T-helper 1 cell treated with Interleukin-12 subunit alpha and Interleukin-12 subunit beta and Interleukin-4 antibody, amounts not matched to agents 30 μg/mL and 1 μg/mL, for 36 hours (primary cell): ENCODE data around the gene TSEN15.

Experiments
- H3K27ac Mint-ChIP-seq: one replicate; pipeline ENCODE4 v1.8.0; 2021; ENCODE audit warnings: mild to moderate bottlenecking, mixed read lengths
- H3K27me3 Mint-ChIP-seq: one replicate; pipeline ENCODE4 v1.8.0; 2021; ENCODE audit warnings: low read depth, mixed read lengths
- H3K36me3 Mint-ChIP-seq: one replicate; pipeline ENCODE4 v1.8.0; 2021; ENCODE audit warnings: low read depth, mixed read lengths
- H3K4me1 Mint-ChIP-seq: one replicate; pipeline ENCODE4 v1.8.0; 2021; ENCODE audit warnings: low read depth, mixed read lengths
- H3K4me3 Mint-ChIP-seq: one replicate; pipeline ENCODE4 v1.8.0; 2021; ENCODE audit warnings: mild to moderate bottlenecking, moderate library complexity, mixed read lengths
- H3K9me3 Mint-ChIP-seq: one replicate; pipeline ENCODE4 v1.8.0; 2021; ENCODE audit warnings: mixed read lengths

TSEN15 gene

DNA sequence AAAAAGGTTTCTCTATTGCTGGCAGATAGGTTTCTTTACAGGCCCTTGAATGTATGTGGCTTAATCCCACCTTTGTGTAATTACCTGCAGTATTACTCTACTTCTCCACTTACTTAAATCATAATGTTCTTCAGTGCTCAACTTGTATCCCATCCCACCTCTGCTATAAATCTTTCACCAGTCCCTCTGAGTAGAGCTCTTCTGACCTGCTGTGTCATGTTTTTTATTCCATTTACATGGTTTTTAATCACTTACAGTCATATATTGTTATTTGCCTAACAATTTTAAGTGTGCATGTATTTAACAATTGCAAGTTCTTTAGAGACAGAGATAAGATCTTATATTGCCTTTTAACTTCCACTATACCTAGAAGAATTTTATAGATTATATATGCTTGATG is 2.4 kb downstream of the TSEN15 start:
- Mint-ChIP-seq H3K4me3 (no peak overlapping the region), H3K4me1 (peaks cover 37% of the 10 kb centered on the region), H3K27ac (no peak overlapping the region), H3K27me3 (peaks cover 14% of the 10 kb centered on the region), H3K9me3 (no peaks in the 10 kb centered on the region), H3K36me3 (peaks cover 23% of the 10 kb centered on the region)

DNA sequence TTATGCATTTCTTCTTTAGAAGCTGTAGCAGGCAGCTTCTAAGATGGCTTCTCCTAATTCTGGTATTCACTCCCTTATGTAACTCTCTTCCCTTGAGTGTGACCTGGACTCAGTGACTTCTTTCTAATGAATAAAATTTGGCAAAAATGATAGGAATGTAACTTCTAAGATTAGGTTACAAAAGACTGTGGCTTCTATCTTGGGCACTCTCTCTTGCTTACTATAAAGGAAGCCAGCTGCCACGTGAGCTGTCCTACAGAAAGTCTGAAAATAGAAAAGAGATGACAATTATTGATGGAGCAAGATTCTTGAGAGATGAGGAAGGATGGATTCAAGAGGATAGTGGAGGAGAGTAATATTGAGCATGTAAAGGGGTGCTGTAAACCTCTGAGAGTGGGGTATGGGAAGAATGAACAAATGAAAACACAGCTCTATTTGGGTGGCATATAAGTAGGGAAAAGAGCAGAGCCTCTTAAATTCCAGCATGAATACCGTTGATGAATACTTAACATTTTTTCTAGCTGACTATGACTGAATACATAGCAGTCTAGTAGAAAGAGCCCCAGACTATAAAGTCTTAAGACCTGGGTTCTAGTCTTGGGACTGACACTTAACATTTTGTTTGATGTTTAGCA is 5.5 kb downstream of the TSEN15 start:
- peaks cover 28% of the 10 kb centered on the region for H3K4me1 Mint-ChIP-seq
- H3K36me3 Mint-ChIP-seq, result peaks cover 29% of the 10 kb centered on the region
- no peaks in the 10 kb centered on the region for H3K9me3 Mint-ChIP-seq
- no peak overlapping the region for H3K4me3 Mint-ChIP-seq
- H3K27me3 Mint-ChIP-seq, result no peaks in the 10 kb centered on the region
- H3K27ac Mint-ChIP-seq, result no peak overlapping the region

DNA sequence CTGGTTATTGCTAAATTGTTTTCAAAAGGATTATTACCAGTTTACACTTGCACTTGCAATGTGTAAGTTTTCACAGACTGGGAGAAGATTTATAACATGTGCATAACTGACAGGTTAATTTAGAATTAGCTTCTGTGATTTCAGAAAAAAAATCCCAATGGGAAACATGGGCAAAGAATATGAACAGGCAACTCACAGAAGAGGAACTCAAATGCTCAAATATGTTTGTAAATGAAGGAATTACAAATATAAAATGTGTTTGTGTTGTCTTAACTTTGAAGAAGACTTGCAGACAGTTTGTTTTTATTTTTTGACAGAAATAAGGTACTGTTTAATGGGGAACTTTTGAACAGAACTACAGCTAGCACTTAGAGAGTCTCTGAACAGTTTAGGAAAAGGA is 8.4 kb downstream of the TSEN15 start:
- H3K36me3 Mint-ChIP-seq, result peaks cover 30% of the 10 kb centered on the region
- no peak overlapping the region for H3K4me3 Mint-ChIP-seq
- H3K4me1 Mint-ChIP-seq, result peaks cover 10% of the 10 kb centered on the region
- no peaks in the 10 kb centered on the region for H3K9me3 Mint-ChIP-seq
- H3K27ac Mint-ChIP-seq, result no peak overlapping the region
- H3K27me3 Mint-ChIP-seq, result no peaks in the 10 kb centered on the region

DNA sequence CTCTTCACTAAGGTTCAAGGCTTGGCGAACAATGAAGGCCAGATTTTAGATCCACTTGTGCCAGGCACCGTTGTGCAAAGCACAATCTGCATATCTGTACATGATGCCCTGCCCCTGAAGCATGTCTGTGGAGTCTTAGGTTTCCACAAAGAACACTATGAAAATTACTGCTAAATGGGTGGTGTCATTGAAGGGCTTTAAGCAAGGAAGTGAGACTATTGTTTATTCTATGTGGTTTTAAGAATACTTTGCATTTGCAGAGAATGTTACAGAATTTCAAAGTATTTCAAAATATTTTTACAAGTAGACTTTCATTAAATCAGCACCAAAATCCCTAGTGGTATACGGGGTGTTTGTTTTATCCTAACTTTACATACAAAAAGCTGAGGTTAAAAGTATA is 8.8 kb downstream of the TSEN15 start:
- peaks cover 28% of the 10 kb centered on the region for H3K36me3 Mint-ChIP-seq
- H3K27ac Mint-ChIP-seq, result no peak overlapping the region
- H3K27me3 Mint-ChIP-seq, result no peaks in the 10 kb centered on the region
- H3K4me1 Mint-ChIP-seq, result peaks cover 7% of the 10 kb centered on the region
- no peaks in the 10 kb centered on the region for H3K9me3 Mint-ChIP-seq
- H3K4me3 Mint-ChIP-seq, result no peak overlapping the region

- no peaks in the 10 kb centered on the region for H3K9me3 Mint-ChIP-seq
- no peak overlapping the region for H3K4me3 Mint-ChIP-seq
- no peak overlapping the region for H3K27ac Mint-ChIP-seq
- H3K27me3 Mint-ChIP-seq, result no peaks in the 10 kb centered on the region
- H3K4me1 Mint-ChIP-seq, result peaks cover 7% of the 10 kb centered on the region
- H3K36me3 Mint-ChIP-seq, result peaks cover 31% of the 10 kb centered on the region
Observed at GRCh38 chr1:184061396-184062003, 10.0 kb downstream of the TSEN15 start.

GRCh38 chr1:184062640-184063286 is 11.2 kb downstream of the TSEN15 start:
- Mint-ChIP-seq H3K27ac (no peak overlapping the region), H3K36me3 (peaks cover 30% of the 10 kb centered on the region)

GRCh38 chr1:184065559-184065958 is 14.0 kb downstream of the TSEN15 start:
- Mint-ChIP-seq H3K4me1 (peaks cover 2% of the 10 kb centered on the region), H3K27ac (no peak overlapping the region), H3K27me3 (no peaks in the 10 kb centered on the region), H3K4me3 (no peak overlapping the region), H3K36me3 (peaks cover 25% of the 10 kb centered on the region), H3K9me3 (no peaks in the 10 kb centered on the region)

More at GRCh38 chr1:184062640-184063286, 11.2 kb downstream of the TSEN15 start:
- H3K4me1 Mint-ChIP-seq, result peaks cover 2% of the 10 kb centered on the region
- no peak overlapping the region for H3K4me3 Mint-ChIP-seq
- H3K9me3 Mint-ChIP-seq, result no peaks in the 10 kb centered on the region
- H3K27me3 Mint-ChIP-seq, result no peaks in the 10 kb centered on the region

GRCh38 chr1:184068354-184068753 is 16.8 kb downstream of the TSEN15 start:
- no peak overlapping the region for H3K4me3 Mint-ChIP-seq
- H3K27me3 Mint-ChIP-seq, result no peaks in the 10 kb centered on the region
- peaks cover 30% of the 10 kb centered on the region for H3K36me3 Mint-ChIP-seq
- H3K4me1 Mint-ChIP-seq, result peaks cover 5% of the 10 kb centered on the region
- H3K27ac Mint-ChIP-seq, result no peak overlapping the region
- no peaks in the 10 kb centered on the region for H3K9me3 Mint-ChIP-seq

DNA sequence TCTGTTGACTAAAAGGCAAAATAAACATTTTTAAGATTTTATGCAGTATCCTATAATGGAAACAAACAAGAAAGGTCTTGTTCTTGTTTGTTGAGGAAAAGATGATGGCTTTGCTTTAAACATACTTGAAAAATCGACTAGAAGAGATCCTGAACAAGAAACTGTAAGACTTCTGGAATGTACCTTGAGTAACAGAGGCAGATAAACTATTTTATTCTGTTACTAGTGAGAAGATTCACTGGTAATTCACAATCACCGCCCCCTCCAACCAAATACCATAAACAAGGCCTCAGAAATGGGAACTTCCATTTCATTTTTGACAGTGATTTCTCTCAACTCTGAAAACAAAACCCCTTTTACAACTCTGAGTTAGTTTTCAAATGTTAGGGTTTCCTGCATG is 18.1 kb downstream of the TSEN15 start:
- H3K9me3 Mint-ChIP-seq, result no peaks in the 10 kb centered on the region
- no peaks in the 10 kb centered on the region for H3K27me3 Mint-ChIP-seq
- H3K27ac Mint-ChIP-seq, result no peak overlapping the region
- peaks cover 25% of the 10 kb centered on the region for H3K36me3 Mint-ChIP-seq
- no peak overlapping the region for H3K4me3 Mint-ChIP-seq
- H3K4me1 Mint-ChIP-seq, result peaks cover 4% of the 10 kb centered on the region

DNA sequence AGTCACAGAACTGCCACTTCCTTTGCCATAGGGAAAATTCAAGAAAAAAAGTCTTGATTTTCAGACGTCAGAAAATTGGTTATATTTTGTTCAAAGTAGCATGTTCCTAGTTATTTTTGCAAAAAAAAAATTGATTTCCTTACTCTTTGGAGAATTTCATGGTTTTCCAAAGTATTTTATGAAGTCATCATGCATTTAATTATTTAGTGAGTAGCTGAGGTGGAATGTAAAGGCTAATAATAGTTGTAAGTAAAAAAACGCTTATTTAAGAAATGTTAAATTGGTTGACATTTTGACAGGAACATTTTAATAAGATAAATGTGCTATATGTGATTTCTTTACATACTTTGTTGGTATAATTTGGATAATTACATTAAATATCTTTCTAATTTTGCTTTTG is 20.8 kb downstream of the TSEN15 start:
- no peaks in the 10 kb centered on the region for H3K27me3 Mint-ChIP-seq
- H3K4me3 Mint-ChIP-seq, result no peak overlapping the region
- no peak overlapping the region for H3K27ac Mint-ChIP-seq
- peaks cover 16% of the 10 kb centered on the region for H3K36me3 Mint-ChIP-seq
- H3K9me3 Mint-ChIP-seq, result no peaks in the 10 kb centered on the region
- H3K4me1 Mint-ChIP-seq, result peaks cover 9% of the 10 kb centered on the region

DNA sequence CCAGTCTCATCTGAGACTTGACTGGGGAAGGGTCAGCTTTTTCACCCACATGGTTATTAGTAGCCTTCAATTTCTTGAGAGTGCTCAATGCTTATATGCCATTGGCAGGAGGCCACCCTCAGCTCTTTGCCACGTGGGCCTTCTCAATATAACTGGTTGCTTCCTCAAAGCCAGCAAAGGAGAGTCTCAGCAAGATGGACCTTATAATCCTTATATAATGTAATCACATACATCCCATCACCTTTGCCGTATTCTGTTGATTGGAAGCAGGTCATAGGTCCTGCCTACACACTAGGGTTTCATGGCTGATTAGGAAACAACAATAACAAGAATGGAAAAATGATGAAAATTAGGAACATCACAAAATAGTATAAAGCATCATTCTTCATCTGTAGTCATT is 22.9 kb downstream of the TSEN15 start:
- peaks cover 9% of the 10 kb centered on the region for H3K4me1 Mint-ChIP-seq
- no peaks in the 10 kb centered on the region for H3K9me3 Mint-ChIP-seq
- H3K36me3 Mint-ChIP-seq, result peaks cover 18% of the 10 kb centered on the region
- H3K27ac Mint-ChIP-seq, result no peak overlapping the region
- H3K4me3 Mint-ChIP-seq, result no peak overlapping the region
- H3K27me3 Mint-ChIP-seq, result no peaks in the 10 kb centered on the region

GRCh38 chr1:184075055-184076029 is 23.8 kb downstream of the TSEN15 start:
- H3K9me3 Mint-ChIP-seq, result no peaks in the 10 kb centered on the region
- H3K4me3 Mint-ChIP-seq, result no peak overlapping the region
- H3K27ac Mint-ChIP-seq, result no peak overlapping the region
- H3K36me3 Mint-ChIP-seq, result peaks cover 12% of the 10 kb centered on the region
- H3K27me3 Mint-ChIP-seq, result no peaks in the 10 kb centered on the region
- peaks cover 9% of the 10 kb centered on the region for H3K4me1 Mint-ChIP-seq

DNA sequence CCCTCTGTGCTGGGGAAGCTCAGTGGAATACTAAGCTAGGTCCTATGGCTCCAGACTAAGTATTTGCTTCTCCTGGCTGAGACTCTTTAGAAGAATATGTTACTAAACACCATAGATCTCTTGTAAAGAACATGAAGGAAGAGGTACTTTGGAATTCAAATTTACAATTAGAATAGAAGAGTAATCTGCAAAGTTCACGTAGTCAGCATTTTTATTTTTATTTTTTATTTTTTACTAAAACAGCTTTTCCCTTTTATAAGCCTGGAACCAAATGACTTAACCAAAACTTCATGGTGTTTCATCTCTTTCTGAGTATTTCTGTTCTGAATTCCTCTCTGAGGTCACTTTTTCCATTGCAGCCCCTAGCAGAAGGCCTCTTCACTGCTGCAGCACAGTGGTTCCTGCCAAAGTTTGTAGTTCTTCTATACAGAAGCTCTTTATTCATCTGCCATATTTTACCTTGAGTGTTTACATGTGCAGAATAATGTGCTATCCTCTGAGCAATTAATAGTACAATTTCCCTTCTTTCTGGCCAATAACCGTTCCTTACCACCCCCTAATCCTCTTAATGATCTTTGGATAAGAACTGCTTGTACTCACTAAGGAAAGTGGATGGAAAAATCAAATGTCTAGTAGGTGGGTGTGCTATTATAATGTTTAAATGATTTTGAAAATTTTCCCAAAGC is 27.2 kb downstream of the TSEN15 start:
- H3K36me3 Mint-ChIP-seq, result peaks cover 7% of the 10 kb centered on the region
- H3K4me3 Mint-ChIP-seq, result no peak overlapping the region
- no peaks in the 10 kb centered on the region for H3K9me3 Mint-ChIP-seq
- no peak overlapping the region for H3K27ac Mint-ChIP-seq
- no peaks in the 10 kb centered on the region for H3K27me3 Mint-ChIP-seq
- peaks cover 5% of the 10 kb centered on the region for H3K4me1 Mint-ChIP-seq

GRCh38 chr1:184080309-184080708 is 28.8 kb downstream of the TSEN15 start:
- Mint-ChIP-seq H3K4me1 (peaks cover 5% of the 10 kb centered on the region), H3K36me3 (peaks cover 9% of the 10 kb centered on the region), H3K27me3 (no peaks in the 10 kb centered on the region), H3K9me3 (no peaks in the 10 kb centered on the region), H3K27ac (no peak overlapping the region), H3K4me3 (no peak overlapping the region)
